MCF 10A (cell line): Measurements from ENCODE around the gene AXIN2. TPM values are rescaled to one million over a fixed set of nuclear protein-coding genes. Genes with fewer than 3 reads are reported as not detected.

Experiments
- BruUV-seq: library from RNA; stranded (reverse); fragments of 400-500 nt; replicated peaks from 2 replicates; lab custom pipeline; 2021; lab: Mats Ljungman, UMichigan
- CTCF ChIA-PET: fragments of 300-600 bp; sonication (Branson Sonifier 250); formaldehyde crosslinking; extraction: SDS; loops from one replicate; lab custom pipeline; 2021; ENCODE audit warnings: antibody characterized with exemption, inconsistent platforms; lab: Yijun Ruan, JAX
- POLR2A ChIA-PET: fragments of 300-600, 350-650 bp; sonication (Branson Sonifier 250); formaldehyde crosslinking; extraction: SDS; loops from one replicate; lab custom pipeline; 2020; ENCODE audit warnings: antibody characterized with exemption, inconsistent platforms; lab: Yijun Ruan, JAX
- DNase-seq: peaks from one replicate; pipeline ENCODE4 v3.0.0-alpha.2; 2018; ENCODE audit not compliant: unreplicated experiment
- H3K27ac Mint-ChIP-seq: one replicate; pipeline ENCODE4 v1.8.0; 2022; ENCODE audit warnings: mild to moderate bottlenecking, low read depth, mixed read lengths; ENCODE audit not compliant: unreplicated experiment
- H3K27me3 Mint-ChIP-seq: one replicate; pipeline ENCODE4 v1.8.0; 2022; ENCODE audit warnings: mixed read lengths; ENCODE audit not compliant: insufficient read depth, unreplicated experiment
- H3K36me3 Mint-ChIP-seq: one replicate; pipeline ENCODE4 v1.8.0; 2022; ENCODE audit warnings: mild to moderate bottlenecking, moderate library complexity, mixed read lengths; ENCODE audit not compliant: insufficient read depth, unreplicated experiment
- H3K4me1 Mint-ChIP-seq: one replicate; pipeline ENCODE4 v1.8.0; 2022; ENCODE audit warnings: mixed read lengths; ENCODE audit not compliant: insufficient read depth, unreplicated experiment
- H3K4me3 Mint-ChIP-seq: one replicate; pipeline ENCODE4 v1.8.0; 2022; ENCODE audit warnings: mild to moderate bottlenecking, moderate library complexity, mixed read lengths; ENCODE audit not compliant: unreplicated experiment
- H3K9me3 Mint-ChIP-seq: one replicate; pipeline ENCODE4 v1.8.0; 2022; ENCODE audit warnings: mixed read lengths; ENCODE audit not compliant: unreplicated experiment
- intact Hi-C: fragments of 100-400 bp; cut with micrococcal nuclease; formaldehyde crosslinking; loops from 2 replicates; pipeline ENCODE4 v1.14.1; 2022
- total RNA-seq: library from RNA; stranded (reverse); gene quantifications from 2 replicates; pipeline ENCODE4 v1.2.3, GENCODE V29; 2022
- TF ChIP-seq, protein P1 (sequence below): fragments of 200-600 bp; IDR thresholded peaks from one replicate; pipeline ENCODE4 v1.8.0; 2022; ENCODE audit warnings: antibody characterized with exemption, mild to moderate bottlenecking; ENCODE audit not compliant: unreplicated experiment

The AXIN2 gene
- total RNA-seq, 1 experiment from 2014 or later, result 0.16 TPM

GRCh38 chr17:65593092-65593854 is 31.8 kb upstream of the AXIN2 start:
- no peak overlapping the region for H3K27ac Mint-ChIP-seq
- intact Hi-C loops, result no loop called here
- TF ChIP-seq, protein P1, sequence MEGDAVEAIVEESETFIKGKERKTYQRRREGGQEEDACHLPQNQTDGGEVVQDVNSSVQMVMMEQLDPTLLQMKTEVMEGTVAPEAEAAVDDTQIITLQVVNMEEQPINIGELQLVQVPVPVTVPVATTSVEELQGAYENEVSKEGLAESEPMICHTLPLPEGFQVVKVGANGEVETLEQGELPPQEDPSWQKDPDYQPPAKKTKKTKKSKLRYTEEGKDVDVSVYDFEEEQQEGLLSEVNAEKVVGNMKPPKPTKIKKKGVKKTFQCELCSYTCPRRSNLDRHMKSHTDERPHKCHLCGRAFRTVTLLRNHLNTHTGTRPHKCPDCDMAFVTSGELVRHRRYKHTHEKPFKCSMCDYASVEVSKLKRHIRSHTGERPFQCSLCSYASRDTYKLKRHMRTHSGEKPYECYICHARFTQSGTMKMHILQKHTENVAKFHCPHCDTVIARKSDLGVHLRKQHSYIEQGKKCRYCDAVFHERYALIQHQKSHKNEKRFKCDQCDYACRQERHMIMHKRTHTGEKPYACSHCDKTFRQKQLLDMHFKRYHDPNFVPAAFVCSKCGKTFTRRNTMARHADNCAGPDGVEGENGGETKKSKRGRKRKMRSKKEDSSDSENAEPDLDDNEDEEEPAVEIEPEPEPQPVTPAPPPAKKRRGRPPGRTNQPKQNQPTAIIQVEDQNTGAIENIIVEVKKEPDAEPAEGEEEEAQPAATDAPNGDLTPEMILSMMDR, result no peak
- no peaks in the 10 kb centered on the region for H3K9me3 Mint-ChIP-seq
- H3K4me1 Mint-ChIP-seq, result no peaks in the 10 kb centered on the region
- ChIA-PET CTCF (interaction anchor here (1.6 kb wide), 1 partner anchor 201 kb away, joined by 4 read pairs; no protein-coding TSS in a partner anchor), POLR2A (no interaction called here)
- H3K36me3 Mint-ChIP-seq, result no peaks in the 10 kb centered on the region
- no peak overlapping the region for H3K4me3 Mint-ChIP-seq
- DNase-seq, result no peak
- no peaks in the 10 kb centered on the region for H3K27me3 Mint-ChIP-seq
- BruUV-seq, result no TSS peak

DNA sequence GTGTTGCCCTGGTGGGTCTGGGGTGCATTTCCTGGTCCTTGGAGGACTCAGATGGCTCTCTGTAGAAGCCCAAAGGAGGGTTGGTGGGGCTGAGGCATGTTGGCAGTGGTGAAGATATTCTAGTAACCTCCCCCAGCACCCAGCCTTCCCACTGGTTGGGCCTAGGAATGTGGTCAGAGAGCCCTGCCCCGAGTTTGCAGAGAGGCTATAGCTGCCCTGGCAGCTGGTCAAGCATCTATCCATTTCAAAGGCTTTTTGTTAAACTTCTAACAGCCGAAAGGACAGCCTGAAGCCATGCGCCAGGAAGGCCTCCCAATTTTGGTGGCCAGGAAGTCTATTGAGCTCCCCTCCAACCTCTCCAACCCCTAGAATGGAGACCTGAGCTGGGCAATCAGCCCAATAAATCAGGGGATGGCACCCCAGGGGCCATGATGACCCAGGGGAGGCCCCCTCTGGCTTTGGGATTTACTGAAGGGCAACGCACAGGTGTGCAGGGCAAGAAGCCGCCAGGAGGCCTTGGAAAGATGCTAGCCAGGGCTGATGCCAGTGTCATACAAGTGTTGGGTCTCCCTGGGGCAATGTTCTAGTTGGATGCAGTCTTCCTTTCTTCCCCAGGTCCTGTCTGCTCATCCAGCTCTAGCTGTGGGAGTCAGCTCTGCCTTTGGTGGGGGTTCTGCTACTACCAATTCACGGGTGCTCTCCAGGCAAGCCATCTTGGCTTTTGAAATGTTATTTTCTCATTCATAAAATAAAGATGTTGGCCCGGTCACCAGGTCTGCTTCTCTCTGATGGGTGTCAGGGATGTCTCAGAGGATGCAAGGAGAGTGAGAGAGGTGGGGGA is 30.9 kb upstream of the AXIN2 start:
- Mint-ChIP-seq H3K9me3 (no peaks in the 10 kb centered on the region), H3K36me3 (no peaks in the 10 kb centered on the region), H3K4me1 (no peaks in the 10 kb centered on the region), H3K27me3 (no peaks in the 10 kb centered on the region), H3K27ac (no peak overlapping the region), H3K4me3 (no peak overlapping the region)
- no TSS peak for BruUV-seq
- TF ChIP-seq, protein P1, result no peak
- ChIA-PET POLR2A (interaction anchor here (0.7 kb wide), 1 partner anchor 74 kb away, joined by 4 read pairs; no protein-coding TSS in a partner anchor), CTCF (interaction anchor here (0.5 to 1.6 kb wide), 2 partner anchors 202 to 354 kb away, joined by 3 to 4 read pairs; no protein-coding TSS in a partner anchor)
- intact Hi-C loops, result no loop called here
- no peak for DNase-seq

DNA sequence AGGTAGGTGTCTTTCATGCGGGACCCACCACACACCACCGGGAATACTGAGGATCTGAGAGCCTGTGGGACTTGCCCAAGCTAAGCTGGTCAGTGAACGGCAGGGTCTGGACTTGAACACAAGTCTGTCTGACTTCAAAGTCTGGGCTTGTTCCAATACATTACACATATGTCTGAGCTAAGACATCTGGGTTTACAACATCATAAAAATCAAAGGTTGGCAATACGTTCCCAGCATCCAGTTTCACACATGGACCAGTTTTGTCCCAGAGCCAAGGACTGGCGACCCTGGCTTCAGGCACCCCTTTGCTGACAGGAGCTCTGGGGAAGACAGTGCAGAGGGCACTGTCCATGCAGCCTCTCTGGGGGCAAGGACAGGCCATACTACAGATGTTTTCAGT is 27.9 kb upstream of the AXIN2 start:
- Mint-ChIP-seq H3K27ac (no peak overlapping the region), H3K4me1 (no peaks in the 10 kb centered on the region), H3K36me3 (no peaks in the 10 kb centered on the region), H3K4me3 (no peak overlapping the region), H3K27me3 (no peaks in the 10 kb centered on the region), H3K9me3 (no peaks in the 10 kb centered on the region)
- POLR2A ChIA-PET, result no interaction called here
- BruUV-seq, result no TSS peak
- TF ChIP-seq, protein P1, result no peak
- CTCF ChIA-PET, result no interaction called here
- no peak for DNase-seq
- intact Hi-C loops, result no loop called here
